C4-2B (cell line): Measurements from ENCODE around the gene ZFYVE28.

Experiments
- CTCF ChIP-seq: fragments of 450-650 bp; conservative IDR thresholded peaks from 2 replicates; pipeline ENCODE4 v1.5.1; 2017; ENCODE audit warnings: mild to moderate bottlenecking
- ZFX ChIP-seq: fragments of 450-650 bp; IDR thresholded peaks from 2 replicates; pipeline ENCODE4 v1.6.1; 2017

DNA sequence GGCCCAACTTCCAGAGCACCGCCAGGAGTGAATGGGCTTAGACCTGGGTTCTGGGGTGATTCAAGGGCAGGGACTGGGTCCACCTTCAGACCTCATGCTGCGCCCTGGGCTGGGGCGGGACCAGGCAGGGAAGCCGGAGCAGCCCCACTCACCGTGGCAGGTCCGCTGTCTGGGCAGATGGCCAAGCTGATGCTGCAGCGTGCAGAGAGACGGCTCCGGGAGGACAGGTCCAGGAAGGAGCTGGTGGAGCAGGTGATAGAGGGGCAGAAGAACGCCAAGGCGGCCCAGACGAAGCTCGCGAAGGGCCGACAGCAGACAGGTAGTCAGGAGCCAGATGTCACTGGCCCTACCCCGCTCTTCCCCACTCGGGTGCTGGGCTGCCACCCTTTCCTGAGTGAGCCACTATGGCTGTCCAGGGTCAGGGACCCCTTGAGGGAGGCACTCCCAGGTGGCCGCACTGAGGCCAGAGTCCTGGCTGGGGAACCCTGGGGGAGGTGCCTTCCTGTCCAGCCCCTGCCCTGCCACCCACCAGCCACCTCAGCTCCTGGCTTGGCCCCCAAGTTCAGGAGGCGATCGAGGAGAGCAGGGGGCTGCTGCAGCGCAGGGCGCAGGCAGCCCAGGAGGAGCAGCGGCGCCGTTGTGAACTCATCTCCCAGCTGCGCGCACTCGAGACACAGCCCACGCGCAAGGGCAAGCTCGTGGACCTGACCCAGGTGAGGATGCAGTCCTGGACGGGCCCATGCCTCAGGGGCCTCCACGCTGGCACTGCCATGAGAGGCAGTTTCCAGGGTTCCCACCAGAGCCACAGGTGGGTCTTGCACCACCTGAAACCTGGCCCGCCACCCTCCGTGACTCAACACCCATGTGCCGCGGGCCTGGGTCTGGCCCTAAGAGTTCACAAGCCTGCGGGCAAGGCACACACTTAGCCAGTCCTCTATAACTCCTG lies 40.4 kb upstream of the ZFYVE28 start:
- TF ChIP-seq CTCF = no peak
- no peak for TF ChIP-seq ZFX
